ENCODE results near the gene CAMTA1.

CAMTA1 gene

DNA sequence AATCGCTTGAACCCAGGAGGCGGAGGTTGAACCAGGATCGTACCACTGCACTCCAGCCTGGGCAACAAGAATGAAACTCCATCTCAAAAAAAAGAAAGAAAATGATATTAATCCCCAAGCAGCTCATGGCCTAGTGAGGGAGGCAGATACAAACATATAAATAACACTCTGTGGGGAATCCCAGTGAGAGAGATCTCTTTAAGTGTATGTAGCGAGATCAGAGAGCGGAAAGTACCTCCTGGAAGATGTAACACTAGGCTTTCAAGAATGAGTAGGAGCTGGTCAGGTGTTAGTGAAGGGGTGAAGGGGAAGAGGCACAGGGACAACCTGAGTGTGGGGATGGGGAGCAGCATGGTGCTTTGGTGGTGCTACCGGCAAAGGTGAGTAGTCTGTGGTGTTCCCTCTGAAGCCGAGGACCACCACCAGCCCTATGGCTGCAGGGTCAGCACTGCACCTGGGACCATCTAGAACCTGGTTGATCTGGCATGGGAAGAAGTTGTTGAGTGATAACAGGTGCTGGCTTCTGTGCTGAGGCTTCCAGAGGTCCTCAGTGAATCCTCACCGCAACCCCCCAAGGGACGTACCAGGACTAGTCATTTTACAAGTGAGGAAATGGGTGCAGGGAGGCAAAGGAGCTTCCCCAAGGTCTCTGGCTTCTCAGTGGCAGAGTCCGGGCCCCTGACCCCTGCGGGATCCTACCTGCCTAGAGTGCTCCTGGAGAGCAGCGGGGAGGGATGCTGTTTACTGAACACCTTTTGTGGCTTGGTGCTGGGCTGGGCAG is 618.2 kb downstream of the CAMTA1 start:
- H3F3A ChIP-seq (ENCODE audit: insufficient read depth, low read length), result no peaks in the 10 kb centered on the region
- H3K27me3 ChIP-seq (replicated peaks; ENCODE audit: insufficient read depth, low read length), result peaks cover 96% of the 10 kb centered on the region
- H3K36me3 ChIP-seq (replicated peaks; ENCODE audit: insufficient read depth, low read length), result no peaks in the 10 kb centered on the region
- no peaks in the 10 kb centered on the region for H4K20me1 ChIP-seq (ENCODE audit: insufficient read depth, low read length)
- H3K9ac ChIP-seq (ENCODE audit: low read length), result no peak overlapping the region
- H3K4me1 ChIP-seq (ENCODE audit: low read length), result no peaks in the 10 kb centered on the region
- H3K9me3 ChIP-seq (replicated peaks; ENCODE audit: insufficient read depth, low read length), result no peaks in the 10 kb centered on the region
- DNase-seq, result no peak
- H3K4me2 ChIP-seq (ENCODE audit: low read depth, low read length), result no peak overlapping the region
- H3K9me2 ChIP-seq (replicated peaks; ENCODE audit: insufficient read depth, low read length), result no peaks in the 10 kb centered on the region
- no peaks in the 10 kb centered on the region for H3K79me2 ChIP-seq (ENCODE audit: low read length)
- no peak overlapping the region for H3K27ac ChIP-seq (ENCODE audit: low read length)
- TF ChIP-seq, protein P1, sequence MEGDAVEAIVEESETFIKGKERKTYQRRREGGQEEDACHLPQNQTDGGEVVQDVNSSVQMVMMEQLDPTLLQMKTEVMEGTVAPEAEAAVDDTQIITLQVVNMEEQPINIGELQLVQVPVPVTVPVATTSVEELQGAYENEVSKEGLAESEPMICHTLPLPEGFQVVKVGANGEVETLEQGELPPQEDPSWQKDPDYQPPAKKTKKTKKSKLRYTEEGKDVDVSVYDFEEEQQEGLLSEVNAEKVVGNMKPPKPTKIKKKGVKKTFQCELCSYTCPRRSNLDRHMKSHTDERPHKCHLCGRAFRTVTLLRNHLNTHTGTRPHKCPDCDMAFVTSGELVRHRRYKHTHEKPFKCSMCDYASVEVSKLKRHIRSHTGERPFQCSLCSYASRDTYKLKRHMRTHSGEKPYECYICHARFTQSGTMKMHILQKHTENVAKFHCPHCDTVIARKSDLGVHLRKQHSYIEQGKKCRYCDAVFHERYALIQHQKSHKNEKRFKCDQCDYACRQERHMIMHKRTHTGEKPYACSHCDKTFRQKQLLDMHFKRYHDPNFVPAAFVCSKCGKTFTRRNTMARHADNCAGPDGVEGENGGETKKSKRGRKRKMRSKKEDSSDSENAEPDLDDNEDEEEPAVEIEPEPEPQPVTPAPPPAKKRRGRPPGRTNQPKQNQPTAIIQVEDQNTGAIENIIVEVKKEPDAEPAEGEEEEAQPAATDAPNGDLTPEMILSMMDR (IDR thresholded peaks at IDR 0.05; ENCODE audit: low read length), result no peak
- TF ChIP-seq EZH2phosphoT487 (IDR thresholded peaks at IDR 0.05; ENCODE audit: low read length), result no peak
- no peak for TF ChIP-seq EZH2 (optimal IDR thresholded peaks at IDR 0.05; ENCODE audit: low read depth, low read length)
- H3K4me3 ChIP-seq (ENCODE audit: low read length), result no peak overlapping the region
- no peak overlapping the region for H2AFZ ChIP-seq (ENCODE audit: low read length)

DNA sequence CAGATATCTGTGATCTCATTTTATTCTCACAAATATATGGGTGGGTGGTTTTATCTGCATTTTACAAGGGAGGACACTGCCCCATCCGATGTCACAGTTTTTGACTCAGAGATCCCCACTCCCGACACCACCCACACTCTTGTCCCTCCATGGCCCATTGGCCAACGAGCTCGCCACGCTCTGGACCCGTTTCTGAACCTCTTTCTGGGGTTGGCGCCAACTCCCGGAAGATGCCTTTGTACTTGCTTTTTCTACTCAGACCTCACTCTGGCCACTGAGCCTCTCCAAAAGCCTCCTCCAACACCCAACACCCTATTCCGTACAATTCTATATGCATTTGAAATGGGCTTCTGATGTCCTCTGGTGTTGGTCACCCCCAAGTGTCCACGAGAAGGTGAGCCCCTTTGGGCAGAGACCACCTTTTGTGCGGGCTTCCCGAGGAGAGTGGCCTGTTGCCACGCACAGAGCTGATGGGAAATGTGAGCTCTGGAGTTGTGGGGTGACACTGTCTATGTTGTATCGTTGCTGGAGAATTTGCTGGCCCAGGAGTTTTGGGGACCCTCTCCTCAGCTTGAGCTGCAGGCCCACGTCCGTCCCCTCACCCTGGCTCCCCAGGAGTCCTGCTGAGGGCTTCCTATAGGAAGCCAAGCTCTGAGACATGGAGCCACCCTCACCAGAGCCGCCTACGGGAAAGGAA is 618.9 kb downstream of the CAMTA1 start:
- Histone ChIP-seq H4K20me1 (ENCODE audit: insufficient read depth, low read length) (no peaks in the 10 kb centered on the region), H3K4me3 (ENCODE audit: low read length) (no peak overlapping the region), H3K79me2 (ENCODE audit: low read length) (no peaks in the 10 kb centered on the region), H3K9me3 (replicated peaks; ENCODE audit: insufficient read depth, low read length) (no peaks in the 10 kb centered on the region), H3K36me3 (replicated peaks; ENCODE audit: insufficient read depth, low read length) (no peaks in the 10 kb centered on the region), H3K9me2 (replicated peaks; ENCODE audit: insufficient read depth, low read length) (no peaks in the 10 kb centered on the region), H3K9ac (ENCODE audit: low read length) (no peak overlapping the region), H2AFZ (ENCODE audit: low read length) (no peak overlapping the region), H3K27me3 (replicated peaks; ENCODE audit: insufficient read depth, low read length) (peaks cover 92% of the 10 kb centered on the region), H3K27ac (ENCODE audit: low read length) (no peak overlapping the region), H3F3A (ENCODE audit: insufficient read depth, low read length) (no peaks in the 10 kb centered on the region), H3K4me2 (ENCODE audit: low read depth, low read length) (no peak overlapping the region), H3K4me1 (ENCODE audit: low read length) (no peaks in the 10 kb centered on the region)
- TF ChIP-seq, protein P1 (IDR thresholded peaks at IDR 0.05; ENCODE audit: low read length), result no peak
- TF ChIP-seq EZH2phosphoT487 (IDR thresholded peaks at IDR 0.05; ENCODE audit: low read length), result no peak
- no peak for TF ChIP-seq EZH2 (optimal IDR thresholded peaks at IDR 0.05; ENCODE audit: low read depth, low read length)
- DNase-seq, result no peak

DNA sequence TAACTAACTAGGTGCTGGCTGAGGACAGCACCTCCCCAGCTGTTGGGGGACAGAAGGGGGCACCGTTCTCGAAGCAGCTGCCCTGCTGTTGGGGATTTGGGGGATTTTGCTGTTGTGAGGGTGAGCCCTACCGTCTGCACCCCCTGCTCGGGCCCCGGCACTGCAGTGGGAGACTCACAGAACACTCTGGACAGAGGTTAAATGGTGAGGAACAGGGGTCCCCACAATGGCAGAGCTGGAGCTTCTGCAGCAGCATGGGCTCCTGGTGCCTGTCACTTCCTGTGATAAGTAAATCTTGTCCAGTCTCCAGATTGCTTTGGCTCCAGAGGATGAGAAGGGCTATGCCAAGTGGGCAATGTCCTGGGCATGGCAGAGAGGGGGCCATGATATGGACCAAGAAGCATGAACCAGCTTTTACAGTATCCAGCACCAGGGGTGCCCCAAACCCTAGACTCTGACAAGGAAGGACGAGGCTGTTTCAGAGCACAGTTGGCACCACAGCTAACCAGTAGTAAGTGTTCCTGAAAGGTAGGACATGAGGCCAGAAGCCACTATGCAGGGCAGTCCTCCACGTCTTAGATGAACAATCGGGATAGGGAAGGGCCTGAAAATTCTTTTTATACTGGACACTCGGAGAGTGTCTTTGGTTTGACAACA is 620.7 kb downstream of the CAMTA1 start:
- Histone ChIP-seq H3K4me2 (ENCODE audit: low read depth, low read length) (no peak overlapping the region), H3F3A (ENCODE audit: insufficient read depth, low read length) (no peaks in the 10 kb centered on the region), H3K4me1 (ENCODE audit: low read length) (no peaks in the 10 kb centered on the region), H3K27ac (ENCODE audit: low read length) (no peak overlapping the region), H3K36me3 (replicated peaks; ENCODE audit: insufficient read depth, low read length) (no peaks in the 10 kb centered on the region), H4K20me1 (ENCODE audit: insufficient read depth, low read length) (no peaks in the 10 kb centered on the region), H2AFZ (ENCODE audit: low read length) (no peak overlapping the region), H3K27me3 (replicated peaks; ENCODE audit: insufficient read depth, low read length) (peaks cover 78% of the 10 kb centered on the region), H3K9me3 (replicated peaks; ENCODE audit: insufficient read depth, low read length) (no peaks in the 10 kb centered on the region), H3K9me2 (replicated peaks; ENCODE audit: insufficient read depth, low read length) (no peaks in the 10 kb centered on the region), H3K4me3 (ENCODE audit: low read length) (no peak overlapping the region), H3K9ac (ENCODE audit: low read length) (no peak overlapping the region), H3K79me2 (ENCODE audit: low read length) (no peaks in the 10 kb centered on the region)
- DNase-seq, result no peak
- TF ChIP-seq EZH2 (optimal IDR thresholded peaks at IDR 0.05; ENCODE audit: low read depth, low read length) (no peak), EZH2phosphoT487 (IDR thresholded peaks at IDR 0.05; ENCODE audit: low read length) (no peak)
- TF ChIP-seq, protein P1 (IDR thresholded peaks at IDR 0.05; ENCODE audit: low read length), result no peak
